DOHH2 (cell line): Measurements from ENCODE around the gene IZUMO4.

Source experiments
- CTCF ChIP-seq: fragments of 200-600 bp; sonication (generic); IDR thresholded peaks from one replicate; pipeline ENCODE4 v1.5.1; 2014; ENCODE audit warnings: antibody characterized with exemption, mild to moderate bottlenecking, low read depth, low read length; ENCODE audit not compliant: poor library complexity, severe bottlenecking
- EZH2phosphoT487 ChIP-seq: fragments of 200-600 bp; sonication (generic); IDR thresholded peaks from 2 replicates; pipeline ENCODE4 v1.6.1; 2017; ENCODE audit warnings: borderline replicate concordance, mild to moderate bottlenecking, antibody characterized with exemption, low read length, moderate library complexity, mixed read lengths

GRCh38 chr19:2062389-2062729 is 34.4 kb upstream of the IZUMO4 start:
- TF ChIP-seq CTCF (no peak), EZH2phosphoT487 (no peak)
